Caco-2 (cell line): ENCODE results near the gene RBM25. TPM values are rescaled to one million over a fixed set of nuclear protein-coding genes. Genes with fewer than 3 reads are reported as not detected.

Experiments used
- BruUV-seq: library from RNA; stranded (reverse); fragments of 400-500 nt; replicated peaks from 2 replicates; lab custom pipeline; 2021; lab: Mats Ljungman, UMichigan
- CTCF ChIA-PET: fragments of 300-600 bp; sonication (Branson Sonifier 250); formaldehyde crosslinking; loops from one replicate; lab custom pipeline; 2022; ENCODE audit warnings: antibody characterized with exemption; lab: Charles Lee
- POLR2A ChIA-PET: fragments of 300-600 bp; sonication (Branson Sonifier 250); formaldehyde crosslinking; loops from one replicate; lab custom pipeline; 2022; ENCODE audit warnings: antibody characterized with exemption; lab: Charles Lee
- DNase-seq, 2 experiments: peaks; one replicate each; pipeline versions ENCODE4 v3.0.0 to v3.0.0-alpha.2; 2020 to 2022
- H3K27me3 ChIP-seq: replicated peaks from 2 replicates; pipeline ENCODE4 v1.6.0; 2011; ENCODE audit warnings: low read length; ENCODE audit not compliant: control insufficient read depth, insufficient read depth
- H3K36me3 ChIP-seq: 2 replicates; pipeline ENCODE4 v1.5.1; 2011; ENCODE audit warnings: low read length; ENCODE audit not compliant: control insufficient read depth, insufficient read depth
- H3K4me1 ChIP-seq: fragments of 250-450 bp; sonication (Bioruptor Pico); 2 replicates; pipeline ENCODE4 v1.5.1; 2020; ENCODE audit warnings: mild to moderate bottlenecking
- H3K4me3 ChIP-seq: 2 replicates; pipeline ENCODE4 v1.5.1; 2011; ENCODE audit warnings: low read depth, mild to moderate bottlenecking, control low read depth, low read length
- H3K9me3 ChIP-seq: fragments of 250-450 bp; sonication (Bioruptor Pico); 2 replicates; pipeline ENCODE4 v1.5.1; 2020; ENCODE audit warnings: mild to moderate bottlenecking, moderate library complexity
- H3K27ac Mint-ChIP-seq: one replicate; pipeline ENCODE4 v1.8.0; 2022; ENCODE audit warnings: mixed read lengths; ENCODE audit not compliant: unreplicated experiment
- H3K27me3 Mint-ChIP-seq: one replicate; pipeline ENCODE4 v1.8.0; 2022; ENCODE audit warnings: mixed read lengths; ENCODE audit not compliant: insufficient read depth, unreplicated experiment
- H3K36me3 Mint-ChIP-seq: one replicate; pipeline ENCODE4 v1.8.0; 2022; ENCODE audit warnings: mild to moderate bottlenecking, mixed read lengths; ENCODE audit not compliant: insufficient read depth, unreplicated experiment
- H3K4me1 Mint-ChIP-seq: one replicate; pipeline ENCODE4 v1.8.0; 2022; ENCODE audit warnings: low read depth, mixed read lengths; ENCODE audit not compliant: unreplicated experiment
- H3K4me3 Mint-ChIP-seq: one replicate; pipeline ENCODE4 v1.8.0; 2022; ENCODE audit warnings: mild to moderate bottlenecking, moderate library complexity, mixed read lengths; ENCODE audit not compliant: unreplicated experiment
- H3K9me3 Mint-ChIP-seq: one replicate; pipeline ENCODE4 v1.8.0; 2022; ENCODE audit warnings: mixed read lengths; ENCODE audit not compliant: unreplicated experiment
- intact Hi-C: fragments of 100-400 bp; cut with micrococcal nuclease; formaldehyde crosslinking; loops from one replicate; pipeline ENCODE4 v1.10.0; 2022; ENCODE audit not compliant: unreplicated experiment
- total RNA-seq: library from RNA; stranded (reverse); gene quantifications from 2 replicates; pipeline ENCODE4 v1.2.3, GENCODE V29; 2022
- TF ChIP-seq, protein P1 (sequence below), 2 experiments: fragments of 200-600 bp in 1 of 2; IDR thresholded peaks; 1 replicate in 1 of 2; 2 replicates in 1 of 2; pipeline versions ENCODE4 v1.5.1 to v1.8.0; 2011 to 2022; ENCODE audit warnings: antibody characterized with exemption in 1 of 2, control low read depth in 1 of 2, inconsistent platforms in 1 of 2, low read depth in 1 of 2, low read length in 1 of 2, mild to moderate bottlenecking in 1 of 2, moderate library complexity in 1 of 2; ENCODE audit not compliant: insufficient read depth in 1 of 2, severe bottlenecking in 1 of 2, unreplicated experiment in 1 of 2

RBM25 gene
- total RNA-seq, 1 experiment from 2014 or later: 89.3 TPM

DNA sequence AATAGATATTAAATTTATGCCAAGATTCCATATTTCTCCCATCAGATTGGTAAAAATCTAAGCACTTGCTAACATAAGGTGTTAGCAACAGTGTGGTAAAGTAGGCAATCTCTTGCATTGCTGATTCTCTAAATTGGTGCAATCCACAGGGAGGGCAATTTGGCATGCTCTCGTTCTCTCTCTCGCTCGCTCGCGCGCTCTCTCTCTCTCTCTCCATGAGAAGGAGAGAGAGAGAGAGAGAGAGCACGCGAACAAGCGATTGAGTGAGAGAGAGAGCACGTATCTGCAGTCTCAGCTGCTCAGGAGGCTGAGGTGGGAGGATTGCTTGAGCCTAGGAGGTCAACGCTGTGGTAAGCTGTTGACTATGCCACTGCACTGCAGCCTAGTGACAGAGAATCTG, 103.9 kb downstream of the RBM25 start:
- Mint-ChIP-seq H3K9me3 (no peaks in the 10 kb centered on the region), H3K27ac (no peak overlapping the region), H3K36me3 (peaks cover 63% of the 10 kb centered on the region), H3K4me3 (no peak overlapping the region), H3K27me3 (no peaks in the 10 kb centered on the region), H3K4me1 (no peaks in the 10 kb centered on the region)
- Histone ChIP-seq H3K27me3 (no peaks in the 10 kb centered on the region), H3K4me1 (no peaks in the 10 kb centered on the region), H3K36me3 (no peaks in the 10 kb centered on the region; the same call in 1 of the 2 replicates), H3K9me3 (no peaks in the 10 kb centered on the region), H3K4me3 (no peak overlapping the region)
- no TSS peak for BruUV-seq
- intact Hi-C loops: no loop called here
- TF ChIP-seq, protein P1, sequence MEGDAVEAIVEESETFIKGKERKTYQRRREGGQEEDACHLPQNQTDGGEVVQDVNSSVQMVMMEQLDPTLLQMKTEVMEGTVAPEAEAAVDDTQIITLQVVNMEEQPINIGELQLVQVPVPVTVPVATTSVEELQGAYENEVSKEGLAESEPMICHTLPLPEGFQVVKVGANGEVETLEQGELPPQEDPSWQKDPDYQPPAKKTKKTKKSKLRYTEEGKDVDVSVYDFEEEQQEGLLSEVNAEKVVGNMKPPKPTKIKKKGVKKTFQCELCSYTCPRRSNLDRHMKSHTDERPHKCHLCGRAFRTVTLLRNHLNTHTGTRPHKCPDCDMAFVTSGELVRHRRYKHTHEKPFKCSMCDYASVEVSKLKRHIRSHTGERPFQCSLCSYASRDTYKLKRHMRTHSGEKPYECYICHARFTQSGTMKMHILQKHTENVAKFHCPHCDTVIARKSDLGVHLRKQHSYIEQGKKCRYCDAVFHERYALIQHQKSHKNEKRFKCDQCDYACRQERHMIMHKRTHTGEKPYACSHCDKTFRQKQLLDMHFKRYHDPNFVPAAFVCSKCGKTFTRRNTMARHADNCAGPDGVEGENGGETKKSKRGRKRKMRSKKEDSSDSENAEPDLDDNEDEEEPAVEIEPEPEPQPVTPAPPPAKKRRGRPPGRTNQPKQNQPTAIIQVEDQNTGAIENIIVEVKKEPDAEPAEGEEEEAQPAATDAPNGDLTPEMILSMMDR (IDR thresholded peaks at IDR 0.05; ENCODE audit: insufficient read depth in 1 of 2, low read depth in 1 of 2, low read length in 1 of 2, severe bottlenecking in 1 of 2, unreplicated experiment in 1 of 2): no peak
- no peak for DNase-seq
- CTCF ChIA-PET: no interaction called here
- POLR2A ChIA-PET: no interaction called here

DNA sequence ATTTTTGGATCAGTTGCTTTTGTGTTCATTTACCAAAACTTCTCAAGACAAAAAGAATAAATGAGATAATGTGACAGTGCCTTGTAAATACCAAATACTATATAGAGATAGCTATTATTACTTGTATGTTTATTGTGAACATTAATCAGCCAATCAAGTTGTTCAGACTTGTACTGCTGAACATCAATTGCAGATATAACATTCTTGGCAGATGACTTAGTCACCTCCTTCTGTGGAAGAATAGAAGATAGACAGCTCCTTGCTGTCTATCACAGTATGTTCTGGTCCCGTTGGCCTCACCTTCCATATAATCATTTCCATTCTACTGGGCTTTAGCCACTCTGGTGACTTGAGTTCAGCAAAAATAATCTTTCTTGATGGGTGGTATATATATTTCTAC, 108.1 kb downstream of the RBM25 start:
- Mint-ChIP-seq H3K27ac (no peak overlapping the region), H3K4me1 (no peaks in the 10 kb centered on the region), H3K36me3 (peaks cover 64% of the 10 kb centered on the region), H3K9me3 (no peaks in the 10 kb centered on the region), H3K27me3 (no peaks in the 10 kb centered on the region), H3K4me3 (no peak overlapping the region)
- ChIA-PET POLR2A (no interaction called here), CTCF (no interaction called here)
- TF ChIP-seq, protein P1 (IDR thresholded peaks at IDR 0.05; ENCODE audit: insufficient read depth in 1 of 2, low read depth in 1 of 2, low read length in 1 of 2, severe bottlenecking in 1 of 2, unreplicated experiment in 1 of 2): no peak
- Histone ChIP-seq H3K27me3 (no peaks in the 10 kb centered on the region), H3K4me1 (no peaks in the 10 kb centered on the region), H3K4me3 (no peak overlapping the region), H3K36me3 (no peaks in the 10 kb centered on the region), H3K9me3 (no peaks in the 10 kb centered on the region)
- intact Hi-C loops: no loop called here
- DNase-seq: no peak
- BruUV-seq: no TSS peak

DNA sequence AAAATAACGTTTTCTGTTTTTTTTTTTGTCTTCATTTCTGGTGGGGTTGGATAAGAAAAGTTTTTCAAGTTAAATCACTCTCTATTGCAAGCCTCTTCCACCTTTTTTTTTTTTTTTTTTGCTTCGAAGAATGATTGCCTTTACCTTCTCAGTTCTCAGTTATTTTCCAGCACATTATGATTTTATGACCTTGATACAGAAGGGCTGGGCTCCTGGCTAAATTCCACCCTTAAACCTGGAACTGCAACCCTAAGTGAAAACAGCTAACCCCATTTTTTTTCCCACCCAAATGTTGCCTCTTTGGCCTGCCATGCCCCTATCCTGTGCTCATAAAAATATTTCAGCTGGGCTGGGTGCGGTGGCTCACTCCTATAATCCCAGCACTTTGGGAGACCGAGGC, 109.4 kb downstream of the RBM25 start:
- Histone ChIP-seq H3K9me3 (no peaks in the 10 kb centered on the region), H3K36me3 (no peaks in the 10 kb centered on the region; the same call in 1 of the 2 replicates), H3K4me3 (no peak overlapping the region), H3K27me3 (no peaks in the 10 kb centered on the region), H3K4me1 (no peaks in the 10 kb centered on the region)
- no peaks in the 10 kb centered on the region for H3K9me3 Mint-ChIP-seq
- H3K4me3 Mint-ChIP-seq: no peak overlapping the region
- DNase-seq: no peak
- H3K27me3 Mint-ChIP-seq: no peaks in the 10 kb centered on the region
- BruUV-seq: no TSS peak
- TF ChIP-seq, protein P1 (IDR thresholded peaks at IDR 0.05; ENCODE audit: insufficient read depth in 1 of 2, low read depth in 1 of 2, low read length in 1 of 2, severe bottlenecking in 1 of 2, unreplicated experiment in 1 of 2): no peak
- intact Hi-C loops: no loop called here
- no peaks in the 10 kb centered on the region for H3K4me1 Mint-ChIP-seq
- ChIA-PET POLR2A (interaction anchor here (0.5 kb wide), 1 partner anchor 32 kb away, joined by 7 read pairs; the partner anchor contains the start of gene PSEN1), CTCF (interaction anchor here (0.7 kb wide), 1 partner anchor 30 kb away, joined by 3 read pairs; no protein-coding TSS in a partner anchor)
- no peak overlapping the region for H3K27ac Mint-ChIP-seq
- H3K36me3 Mint-ChIP-seq: peaks cover 59% of the 10 kb centered on the region
